COLO668 (cell line): ENCODE data around the gene OTOF.

Experiments
- DNase-seq: peaks from one replicate; lab custom pipeline; 2025; ENCODE audit not compliant: unreplicated experiment; lab: John Stamatoyannopoulos, UW

The OTOF gene

GRCh38 chr2:26477911-26478253 is at the start of gene OTOF:
Gene OTOF, minus strand, starts transcription at chr2:26478124.
- DNase-seq = peak; percentile 13

- DNase-seq = no peak
These were observed 48.7 kb upstream of the OTOF start for GRCh38 chr2:26526589-26526988.

GRCh38 chr2:26526105-26526504 is 48.2 kb upstream of the OTOF start:
- DNase-seq = no peak

GRCh38 chr2:26523750-26524149 is 45.8 kb upstream of the OTOF start:
- no peak for DNase-seq

GRCh38 chr2:26522751-26523171 is 44.8 kb upstream of the OTOF start:
- no peak for DNase-seq

GRCh38 chr2:26522325-26522724 is 44.4 kb upstream of the OTOF start:
- DNase-seq = no peak

- DNase-seq = no peak
These were observed 43.9 kb upstream of the OTOF start for GRCh38 chr2:26521913-26522180.

GRCh38 chr2:26521054-26521912 is 43.4 kb upstream of the OTOF start:
- DNase-seq = peak; percentile 55

GRCh38 chr2:26520148-26520449 is 42.2 kb upstream of the OTOF start:
- no peak for DNase-seq

- DNase-seq = no peak
These were observed 41.6 kb upstream of the OTOF start for GRCh38 chr2:26519396-26520147.

GRCh38 chr2:26516781-26517180 is 38.9 kb upstream of the OTOF start:
- no peak for DNase-seq

GRCh38 chr2:26516246-26516645 is 38.3 kb upstream of the OTOF start:
- DNase-seq = no peak

- DNase-seq = no peak
These were observed 37.8 kb upstream of the OTOF start for GRCh38 chr2:26515771-26516170.

- no peak for DNase-seq
These were observed 36.1 kb upstream of the OTOF start for GRCh38 chr2:26514045-26514444.

GRCh38 chr2:26513261-26513660 is 35.3 kb upstream of the OTOF start:
- no peak for DNase-seq

- no peak for DNase-seq
These were observed 33.5 kb upstream of the OTOF start for GRCh38 chr2:26511466-26511865.

GRCh38 chr2:26510344-26510973 is 32.5 kb upstream of the OTOF start:
- DNase-seq = no peak

- DNase-seq = no peak
These were observed 31.2 kb upstream of the OTOF start for GRCh38 chr2:26509141-26509540.

GRCh38 chr2:26507932-26508331 is 30.0 kb upstream of the OTOF start:
- no peak for DNase-seq

- DNase-seq = no peak
These were observed 29.2 kb upstream of the OTOF start for GRCh38 chr2:26507088-26507487.

GRCh38 chr2:26506279-26506678 is 28.4 kb upstream of the OTOF start:
- no peak for DNase-seq

- no peak for DNase-seq
These were observed 26.1 kb upstream of the OTOF start for GRCh38 chr2:26504002-26504401.
